Measurements from ENCODE around the gene MEGF6. TPM values are rescaled to one million over a fixed set of nuclear protein-coding genes. Genes with fewer than 3 reads are reported as not detected.

MEGF6 gene
- total RNA-seq, 1 experiment from 2014 or later = 21.3 TPM

- H3K4me1 ChIP-seq (ENCODE audit: insufficient read depth, low read length) = no peaks in the 10 kb centered on the region
- H3T11ph ChIP-seq (ENCODE audit: low read length) = no peak overlapping the region
- H3K36me3 Mint-ChIP-seq (ENCODE audit: insufficient read depth in 1 of 3, low read depth in 3 of 3) = no peaks in the 10 kb centered on the region
- H2BK20ac ChIP-seq (ENCODE audit: low read depth, low read length, poor library complexity, severe bottlenecking) = no peak overlapping the region
- no peak overlapping the region for H3K23ac ChIP-seq (ENCODE audit: insufficient read length, low read depth, low read length)
- H3K27ac ChIP-seq (ENCODE audit: insufficient read length, low read depth, low read length) = no peak overlapping the region
- no peak overlapping the region for H3K4me2 ChIP-seq (ENCODE audit: insufficient read depth, insufficient read length, low read length)
- peak overlapping the region in 1 of 3 experiments; percentile 86; a peak in 1 of 7 replicates for H3K27ac Mint-ChIP-seq
- no peaks in the 10 kb centered on the region for H3K79me2 ChIP-seq (ENCODE audit: insufficient read depth, low read length)
- no peak overlapping the region for H2AFZ ChIP-seq (ENCODE audit: low read length)
- no peak for DNase-seq
- no peak overlapping the region for H2BK5ac ChIP-seq (ENCODE audit: insufficient read length, low read length)
- H3K18ac ChIP-seq (ENCODE audit: insufficient read length, low read depth, low read length) = no peak overlapping the region
- no peak overlapping the region for H2BK120ac ChIP-seq (ENCODE audit: low read depth, low read length, poor library complexity, severe bottlenecking)
- H4K8ac ChIP-seq (replicated peaks; ENCODE audit: insufficient read length, low read depth, low read length) = no peak overlapping the region
- H4K91ac ChIP-seq (ENCODE audit: insufficient read length, low read depth, low read length) = no peak overlapping the region
- no peak overlapping the region; the same call in 1 of the 2 replicates for H3K14ac ChIP-seq (ENCODE audit: insufficient read depth, low read length)
- H2BK15ac ChIP-seq (ENCODE audit: low read depth, low read length) = no peak overlapping the region
- H3K23me2 ChIP-seq (ENCODE audit: insufficient read length, low read depth, low read length, poor library complexity, severe bottlenecking) = no peaks in the 10 kb centered on the region
- no peak overlapping the region for H3K4ac ChIP-seq (ENCODE audit: low read depth, low read length)
- H3K9me3 Mint-ChIP-seq = no peaks in the 10 kb centered on the region
- no peaks in the 10 kb centered on the region for H3K9me3 ChIP-seq (ENCODE audit: control insufficient read depth, low read depth, low read length)
- H3K79me1 ChIP-seq (ENCODE audit: insufficient read depth, low read depth, low read length, poor library complexity, severe bottlenecking) = no peaks in the 10 kb centered on the region
- no peak overlapping the region for H2AK5ac ChIP-seq (ENCODE audit: insufficient read length, low read length)
- H3K4me1 Mint-ChIP-seq = peaks cover 0 to 5% of the 10 kb centered on the region in 2 experiments; a peak in 1 of 4 replicates
- H3K27me3 ChIP-seq (ENCODE audit: insufficient read depth, low read length) = no peaks in the 10 kb centered on the region
- H3K27me3 Mint-ChIP-seq (ENCODE audit: low read depth) = no peaks in the 10 kb centered on the region
- H3K56ac ChIP-seq (ENCODE audit: insufficient read length, low read depth, low read length) = no peak overlapping the region
- H3K4me3 Mint-ChIP-seq = no peak overlapping the region
- no peak overlapping the region for H2BK12ac ChIP-seq (ENCODE audit: insufficient read length, low read depth, low read length)
- H4K20me1 ChIP-seq (ENCODE audit: control insufficient read depth, insufficient read depth, insufficient read length) = no peaks in the 10 kb centered on the region
- TF ChIP-seq CTCF (conservative IDR thresholded peaks at IDR 0.05) = no peak
- H4K5ac ChIP-seq (ENCODE audit: insufficient read length, low read depth, low read length) = no peak overlapping the region
- no CpG with 5 or more reads among the region's 5 CpGs for whole genome bisulfite sequencing (ENCODE audit: extremely low coverage, insufficient read length, low lambda C conversion rate)
- H3K9ac ChIP-seq (ENCODE audit: extremely low read depth, insufficient read length, low read length) = no peak overlapping the region
These were observed 60.0 kb downstream of the MEGF6 start for GRCh38 chr1:3551290-3551678.
